IPS-18c (cell line): ENCODE results near the gene NFATC1.

ENCODE experiments used
- H3K4me3 ChIP-seq: 2 replicates; pipeline ENCODE4 v1.7.0; 2013; ENCODE audit warnings: low read depth, mild to moderate bottlenecking, low read length, moderate library complexity; ENCODE audit not compliant: insufficient read depth
- H3K9me3 ChIP-seq: one replicate; pipeline ENCODE4 v1.6.1; 2013; ENCODE audit warnings: mild to moderate bottlenecking, low read length, moderate library complexity; ENCODE audit not compliant: control insufficient read depth, insufficient read depth

Gene NFATC1

DNA sequence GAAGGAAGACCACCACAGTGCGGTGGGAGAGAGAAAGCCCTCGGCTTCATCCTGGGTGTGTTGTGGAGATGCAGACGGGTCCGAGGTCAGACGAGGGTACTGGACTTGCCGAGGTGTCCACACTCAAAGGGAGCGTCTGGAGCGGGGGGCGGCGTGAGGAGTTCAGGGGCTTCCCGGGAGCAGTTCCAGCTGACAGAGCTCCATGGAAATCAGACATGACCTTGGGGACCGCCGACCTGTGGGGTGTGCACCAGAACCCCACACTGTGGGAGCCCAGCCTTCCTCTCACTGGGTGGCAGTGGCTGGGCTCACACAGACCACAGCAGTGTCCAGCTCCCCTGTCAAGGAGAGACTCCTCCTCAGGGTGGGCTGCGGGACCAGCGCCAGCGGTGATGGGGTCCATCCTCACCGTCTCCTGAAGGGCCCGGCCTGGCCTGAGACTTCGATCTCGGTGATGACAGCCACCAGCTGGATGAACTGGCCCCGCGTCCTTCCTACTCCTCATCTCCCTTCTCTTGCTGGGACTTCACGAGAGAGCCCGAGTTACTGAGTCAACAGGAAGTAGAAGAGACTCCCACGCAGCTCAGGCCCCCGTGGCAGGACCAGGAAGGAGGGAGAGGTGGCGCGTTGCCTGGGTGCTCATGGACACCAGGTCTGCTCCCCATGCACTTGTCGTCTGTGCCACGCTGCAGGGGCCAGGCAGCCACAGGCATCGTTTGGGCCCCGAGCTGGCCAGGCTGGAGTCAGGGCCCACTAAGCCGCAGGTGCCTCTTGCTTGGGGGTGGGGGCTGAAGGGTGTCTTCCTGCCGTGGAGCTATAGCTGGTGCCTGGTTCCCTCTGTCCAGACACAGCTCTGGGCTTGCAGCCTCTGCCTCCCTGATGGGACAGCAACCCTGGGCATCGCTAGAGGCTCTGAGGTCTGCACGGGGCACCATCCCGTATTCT, 182.0 kb downstream of the NFATC1 start:
- no peak overlapping the region for H3K4me3 ChIP-seq
- peaks cover 2% of the 10 kb centered on the region for H3K9me3 ChIP-seq

DNA sequence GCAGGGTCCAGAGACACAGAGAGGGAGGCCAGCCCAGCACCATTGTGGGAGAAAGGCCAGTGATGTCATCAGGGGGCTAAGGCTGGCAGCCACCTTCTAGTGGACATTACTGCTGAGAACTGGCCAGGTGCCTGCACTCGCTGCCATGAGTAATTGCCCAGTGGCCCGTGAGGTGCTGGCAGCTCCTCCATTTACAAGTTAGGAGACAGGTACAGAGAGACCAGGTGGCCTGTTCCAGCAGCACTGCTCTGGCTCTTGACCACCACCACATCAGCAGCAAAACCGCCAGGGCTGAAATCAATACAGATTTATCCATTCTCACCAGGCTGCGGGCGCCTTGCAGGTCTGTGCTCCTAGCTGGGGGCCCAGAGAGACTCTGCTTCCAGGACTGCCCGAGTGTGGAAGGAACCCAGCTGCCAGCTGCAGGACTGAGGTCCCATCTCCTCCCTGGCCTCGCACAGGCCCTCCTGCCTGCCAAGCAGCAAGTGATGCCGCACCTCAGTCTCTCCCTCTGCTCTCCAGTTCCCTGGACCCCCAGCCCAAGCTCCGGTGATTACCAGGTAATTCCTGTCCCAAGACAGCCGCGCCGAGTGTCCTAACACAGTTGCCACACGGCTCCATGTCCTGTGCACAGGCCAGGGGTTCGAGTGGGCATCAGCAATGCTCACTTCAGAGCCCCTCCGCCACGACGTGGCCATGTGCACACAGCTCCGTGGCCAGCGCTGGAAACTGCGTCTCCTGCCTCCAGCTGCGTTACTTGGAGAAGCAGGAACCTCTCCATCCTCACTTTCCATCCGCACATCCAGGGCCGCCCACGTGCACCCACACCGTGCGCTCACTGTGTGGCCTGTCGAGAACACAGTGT, 182.9 kb downstream of the NFATC1 start:
- no peaks in the 10 kb centered on the region for H3K9me3 ChIP-seq
- no peak overlapping the region for H3K4me3 ChIP-seq
